GM21737 (cell line): ENCODE measurements around the gene SKIC2.
"Not testable (repeated sequence)": the region's sequence is repeated elsewhere in the genome, so short reads cannot be mapped to it uniquely, and the experiment has no call there.

Source experiments
- ATAC-seq: cut with Tn5 transposase; IDR thresholded peaks from one replicate; pipeline ENCODE4 v1.9.1; 2021; ENCODE audit warnings: mild to moderate bottlenecking, moderate library complexity; ENCODE audit not compliant: unreplicated experiment

SKIC2 gene

DNA sequence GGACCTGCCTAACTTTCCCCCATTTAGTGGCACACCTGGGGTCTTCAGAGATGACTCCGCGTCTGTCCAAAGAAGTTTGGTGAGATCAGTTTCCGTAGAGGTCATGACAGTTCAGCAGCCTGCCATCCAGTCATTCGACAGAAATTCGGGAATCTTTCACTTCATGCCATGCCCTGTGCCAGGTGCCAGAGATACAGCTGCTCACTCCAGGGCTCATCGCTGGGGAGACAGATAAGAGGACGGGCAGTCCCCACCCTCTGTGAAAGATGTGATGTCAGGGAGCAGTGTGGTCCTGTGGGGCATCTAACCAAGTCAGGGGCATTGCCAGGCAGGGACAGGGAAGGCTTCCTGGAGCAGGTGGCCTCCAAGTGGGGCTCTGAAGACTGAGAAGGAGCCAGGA is 44.3 kb downstream of the SKIC2 start:
- not testable (repeated sequence) for ATAC-seq

DNA sequence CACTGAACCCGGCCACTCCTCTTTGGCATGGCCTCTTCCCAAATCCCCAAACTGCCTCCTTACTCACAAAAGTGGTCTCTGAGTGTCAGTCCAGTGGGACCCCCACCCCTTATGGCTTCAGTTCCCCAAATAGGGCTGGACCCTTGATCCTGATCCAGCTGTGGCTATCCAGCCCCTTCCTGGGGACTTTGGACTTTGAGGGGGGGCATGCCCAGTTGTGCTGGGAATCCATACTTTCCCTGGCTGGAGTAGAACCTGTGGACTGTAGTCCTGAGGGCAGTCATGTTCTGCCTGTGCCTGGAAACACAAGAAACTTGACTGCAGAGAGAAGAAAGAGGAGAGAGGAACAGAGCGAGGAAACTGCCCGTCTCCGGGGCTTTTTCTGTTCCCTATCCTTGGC is 45.4 kb downstream of the SKIC2 start:
- ATAC-seq: not testable (repeated sequence)

DNA sequence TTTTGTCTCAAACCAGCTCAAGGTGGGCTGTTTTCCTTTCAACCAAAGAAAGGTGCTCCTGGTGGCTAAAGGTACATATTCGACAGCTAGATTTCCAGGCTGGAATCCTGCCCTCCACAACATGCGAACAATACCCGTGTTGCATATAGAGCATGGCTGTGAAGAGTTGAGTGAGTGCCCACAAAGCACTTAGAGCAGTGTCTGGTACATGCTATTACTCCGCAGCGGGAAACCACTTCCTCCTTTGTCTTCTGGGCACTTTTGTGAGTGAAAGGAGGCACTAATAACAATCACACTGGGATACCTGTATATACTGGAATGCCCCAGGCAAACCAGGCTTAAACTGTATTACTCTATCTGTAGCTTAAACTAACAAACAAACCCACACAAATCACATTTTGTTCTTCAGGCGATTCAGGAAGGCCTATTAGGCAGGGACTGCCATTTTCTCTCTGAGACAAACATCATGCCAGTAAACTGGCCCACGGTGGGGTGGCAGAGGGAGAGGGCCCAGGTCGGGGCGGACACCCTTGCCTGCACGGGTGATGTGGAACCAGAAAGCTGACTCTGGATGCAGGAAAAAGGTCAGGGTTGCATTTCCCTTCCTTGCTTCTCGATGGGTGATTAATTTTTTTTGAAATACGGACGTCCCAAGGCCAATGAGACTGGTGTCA is 46.0 kb downstream of the SKIC2 start:
- not testable (repeated sequence) for ATAC-seq

DNA sequence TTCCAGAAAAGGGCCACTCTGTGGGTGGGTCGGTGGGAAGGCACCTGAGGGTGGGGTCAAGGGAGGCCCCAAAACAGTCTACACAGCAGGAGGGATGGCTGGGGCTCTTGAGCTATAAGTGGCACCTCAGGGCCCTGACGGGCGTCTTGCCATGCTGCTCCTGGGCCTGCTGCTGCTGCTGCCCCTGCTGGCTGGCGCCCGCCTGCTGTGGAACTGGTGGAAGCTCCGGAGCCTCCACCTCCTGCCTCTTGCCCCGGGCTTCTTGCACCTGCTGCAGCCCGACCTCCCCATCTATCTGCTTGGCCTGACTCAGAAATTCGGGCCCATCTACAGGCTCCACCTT is 46.5 kb downstream of the SKIC2 start:
- not testable (repeated sequence) for ATAC-seq

DNA sequence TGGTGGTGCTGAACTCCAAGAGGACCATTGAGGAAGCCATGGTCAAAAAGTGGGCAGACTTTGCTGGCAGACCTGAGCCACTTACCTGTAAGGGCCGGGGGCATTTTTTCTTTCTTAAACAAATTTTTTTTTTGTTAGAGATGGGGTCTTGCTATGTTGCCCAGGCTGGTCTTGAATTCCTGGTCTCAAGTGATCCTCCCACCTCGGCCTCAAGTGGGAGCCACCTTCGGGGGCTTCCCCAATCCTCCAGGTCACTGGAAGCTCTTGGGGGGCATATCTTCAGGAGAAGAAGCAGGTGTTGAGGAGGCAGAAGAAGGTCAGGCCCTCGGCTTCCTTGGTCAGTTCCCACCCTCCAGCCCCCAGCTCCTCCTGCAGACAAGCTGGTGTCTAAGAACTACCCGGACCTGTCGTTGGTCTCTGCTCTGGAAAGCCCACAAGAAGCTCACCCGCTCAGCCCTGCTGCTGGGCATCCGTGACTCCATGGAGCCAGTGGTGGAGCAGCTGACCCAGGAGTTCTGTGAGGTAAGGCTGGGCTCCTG is 47.1 kb downstream of the SKIC2 start:
- ATAC-seq: not testable (repeated sequence)

DNA sequence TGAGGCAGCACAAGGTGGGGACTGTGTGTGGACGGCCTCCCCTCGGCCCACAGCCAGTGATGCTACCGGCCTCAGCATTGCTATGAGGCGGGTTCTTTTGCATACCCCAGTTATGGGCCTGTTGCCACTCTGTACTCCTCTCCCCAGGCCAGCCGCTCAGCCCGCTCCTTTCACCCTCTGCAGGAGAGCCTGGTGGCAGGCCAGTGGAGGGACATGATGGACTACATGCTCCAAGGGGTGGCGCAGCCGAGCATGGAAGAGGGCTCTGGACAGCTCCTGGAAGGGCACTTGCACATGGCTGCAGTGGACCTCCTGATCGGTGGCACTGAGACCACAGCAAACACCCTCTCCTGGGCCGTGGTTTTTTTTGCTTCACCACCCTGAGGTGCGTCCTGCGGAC is 48.1 kb downstream of the SKIC2 start:
- not testable (repeated sequence) for ATAC-seq

DNA sequence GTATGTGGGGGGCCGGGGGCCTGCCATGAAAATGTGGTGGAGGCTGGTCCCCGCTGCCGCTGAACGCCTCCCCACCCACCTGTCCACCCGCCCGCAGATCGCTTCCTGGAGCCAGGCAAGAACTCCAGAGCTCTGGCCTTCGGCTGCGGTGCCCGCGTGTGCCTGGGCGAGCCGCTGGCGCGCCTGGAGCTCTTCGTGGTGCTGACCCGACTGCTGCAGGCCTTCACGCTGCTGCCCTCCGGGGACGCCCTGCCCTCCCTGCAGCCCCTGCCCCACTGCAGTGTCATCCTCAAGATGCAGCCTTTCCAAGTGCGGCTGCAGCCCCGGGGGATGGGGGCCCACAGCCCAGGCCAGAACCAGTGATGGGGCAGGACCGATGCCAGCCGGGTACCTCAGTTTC is 49.1 kb downstream of the SKIC2 start:
- not testable (repeated sequence) for ATAC-seq

DNA sequence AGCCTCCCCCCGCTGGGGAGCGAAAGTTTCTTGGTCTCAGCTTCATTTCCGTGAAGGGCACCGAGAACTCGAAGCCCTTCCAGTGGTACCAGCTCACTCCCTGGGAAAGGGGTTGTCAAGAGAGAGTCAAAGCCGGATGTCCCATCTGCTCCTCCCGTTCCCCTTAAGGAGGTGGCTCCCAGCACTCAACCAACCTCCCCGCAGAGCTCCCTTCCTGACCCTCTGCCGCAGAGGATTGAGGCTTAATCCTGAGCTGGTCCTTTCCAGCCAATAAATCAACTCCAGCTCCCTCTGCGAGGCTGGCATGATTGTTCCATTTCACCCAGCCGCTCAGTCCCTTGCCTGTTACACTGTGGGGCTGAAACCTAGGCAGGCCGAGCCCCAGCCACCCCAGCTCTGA is 49.6 kb downstream of the SKIC2 start:
- not testable (repeated sequence) for ATAC-seq

DNA sequence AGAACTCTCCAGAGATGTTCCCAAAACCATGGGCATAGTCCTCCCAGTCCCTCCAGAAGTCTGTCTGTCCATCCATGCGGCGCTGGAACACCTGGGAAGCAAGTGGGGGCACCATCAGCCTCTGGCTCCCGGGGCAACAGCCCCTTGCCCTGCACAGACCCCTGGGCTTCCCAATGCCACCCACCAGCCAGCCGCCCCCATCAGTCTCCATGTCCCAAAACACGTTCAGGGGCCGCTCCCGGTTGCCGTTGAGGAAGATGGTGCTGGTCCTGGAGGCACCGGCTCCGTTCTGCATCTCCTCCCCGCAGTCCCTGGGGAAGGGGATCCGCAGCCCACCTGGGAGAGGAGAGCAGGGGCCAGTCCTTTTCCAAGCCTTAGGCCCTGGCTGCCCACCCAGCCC is 50.6 kb downstream of the SKIC2 start:
- not testable (repeated sequence) for ATAC-seq

DNA sequence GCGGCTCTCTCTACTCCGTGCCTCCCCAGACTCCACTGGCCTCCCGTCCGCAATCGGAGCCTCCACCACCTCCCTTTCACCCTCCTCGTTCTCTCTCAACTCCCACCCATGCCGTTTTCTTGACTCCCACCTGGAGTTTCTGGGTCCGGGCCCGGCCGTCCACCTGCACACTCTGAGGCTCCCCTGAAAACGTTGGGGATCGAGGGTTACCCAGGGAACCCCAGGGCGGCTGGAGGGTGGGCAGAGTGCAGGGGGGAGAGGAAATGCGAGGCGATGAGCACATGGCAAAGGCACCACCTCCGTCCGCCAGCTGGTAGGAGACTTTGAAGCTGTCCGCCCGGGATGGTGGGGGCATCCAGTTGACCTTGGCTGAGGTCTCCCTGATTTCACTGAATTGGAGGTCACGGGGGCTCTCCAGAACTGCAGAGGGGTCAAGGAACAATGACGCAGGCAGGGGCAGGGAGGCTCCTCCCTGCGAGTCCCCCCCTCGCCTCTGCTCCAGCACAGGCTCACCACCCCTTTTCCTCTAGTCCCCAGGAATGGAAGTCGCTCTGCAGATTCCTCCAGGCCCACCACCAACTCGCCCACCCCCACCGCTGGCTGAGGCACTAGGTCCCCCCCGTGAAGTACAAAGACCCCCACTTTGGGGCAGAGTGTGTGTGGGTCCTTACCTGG is 52.0 kb downstream of the SKIC2 start:
- ATAC-seq: not testable (repeated sequence)

DNA sequence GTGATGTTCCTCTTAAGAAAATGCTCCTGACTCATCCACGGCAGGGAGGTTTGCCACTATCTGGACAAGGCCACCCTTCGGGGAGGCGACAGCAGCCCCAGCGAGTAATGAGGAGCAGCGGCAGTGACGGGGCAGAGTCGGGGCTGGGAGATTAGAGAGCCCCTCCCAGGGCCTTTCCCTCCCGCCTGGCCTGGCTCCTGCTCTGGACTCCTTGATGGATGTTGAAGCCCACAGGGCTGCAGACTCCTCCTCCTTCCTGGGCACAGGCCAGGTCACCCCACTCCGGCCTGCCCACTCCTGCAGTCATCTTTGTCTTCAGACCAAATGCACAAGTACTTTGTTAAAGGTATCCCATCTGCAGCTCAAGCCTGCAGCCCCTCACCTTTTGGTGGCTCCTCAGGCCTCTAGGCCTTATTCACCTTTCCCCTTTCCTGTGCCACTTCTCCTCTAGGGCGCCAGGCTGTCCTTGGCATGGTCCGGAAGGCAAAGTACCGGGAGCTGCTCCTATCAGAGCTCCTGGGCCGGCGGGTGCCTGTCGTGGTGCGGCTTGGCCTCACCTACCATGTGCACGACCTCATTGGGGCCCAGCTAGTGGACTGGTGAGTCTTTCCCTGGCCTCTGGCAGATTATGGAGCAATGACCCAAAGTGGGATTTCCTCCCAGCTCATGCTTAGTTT is 54.1 kb downstream of the SKIC2 start:
- not testable (repeated sequence) for ATAC-seq

DNA sequence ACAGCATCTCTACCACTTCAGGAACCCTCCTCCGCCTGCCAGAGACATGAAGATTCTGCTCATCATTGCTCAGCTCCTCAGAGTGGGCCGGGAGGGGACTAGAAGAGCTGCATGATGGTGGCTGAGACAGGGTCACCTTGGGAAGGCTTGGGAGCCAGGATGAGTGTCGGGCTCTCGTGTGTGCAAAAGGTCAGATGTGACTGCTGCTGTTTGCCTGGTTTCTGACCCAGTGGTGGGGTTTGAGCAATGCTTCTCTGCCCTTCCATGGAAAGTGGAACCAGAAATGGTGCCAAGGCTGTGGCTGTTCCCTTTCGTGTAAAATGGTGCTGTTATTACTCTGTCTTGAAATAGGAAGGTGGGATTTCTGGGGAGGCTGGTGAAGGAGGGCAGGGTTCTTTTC is 54.8 kb downstream of the SKIC2 start:
- ATAC-seq: not testable (repeated sequence)

DNA sequence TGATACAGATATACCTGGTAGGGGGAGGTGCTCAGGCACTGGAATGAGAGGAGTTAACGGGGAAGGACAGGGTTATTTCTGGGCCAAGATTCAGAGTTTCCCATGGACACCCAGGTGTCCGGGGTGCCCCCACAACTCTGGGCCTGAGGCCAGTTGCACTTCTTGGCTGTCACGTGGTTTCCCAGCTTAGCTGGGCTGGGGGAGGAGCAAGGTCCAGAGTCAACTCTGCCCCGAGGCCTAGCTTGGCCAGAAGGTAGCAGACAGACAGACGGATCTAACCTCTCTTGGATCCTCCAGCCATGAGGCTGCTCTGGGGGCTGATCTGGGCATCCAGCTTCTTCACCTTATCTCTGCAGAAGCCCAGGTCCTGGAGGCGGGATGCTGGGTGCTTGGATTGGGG is 55.6 kb downstream of the SKIC2 start, which contains the start of gene C4B:
C4B (plus strand) TSS at position 249 of the 400 bp plus-strand sequence; CDS start at position 300, 51 bp downstream.
- ATAC-seq: not testable (repeated sequence)
